ENCODE results near the gene PHETA1. TPM values are rescaled to one million over a fixed set of nuclear protein-coding genes. Genes with fewer than 3 reads are reported as not detected.
A peak's percentile ranks its signal among the peaks of the same experiment; 100 is the strongest.

The PHETA1 gene
- total and polyA plus RNA-seq, 12 donors, result 11.9 to 41.6 (median 18.6) TPM

DNA sequence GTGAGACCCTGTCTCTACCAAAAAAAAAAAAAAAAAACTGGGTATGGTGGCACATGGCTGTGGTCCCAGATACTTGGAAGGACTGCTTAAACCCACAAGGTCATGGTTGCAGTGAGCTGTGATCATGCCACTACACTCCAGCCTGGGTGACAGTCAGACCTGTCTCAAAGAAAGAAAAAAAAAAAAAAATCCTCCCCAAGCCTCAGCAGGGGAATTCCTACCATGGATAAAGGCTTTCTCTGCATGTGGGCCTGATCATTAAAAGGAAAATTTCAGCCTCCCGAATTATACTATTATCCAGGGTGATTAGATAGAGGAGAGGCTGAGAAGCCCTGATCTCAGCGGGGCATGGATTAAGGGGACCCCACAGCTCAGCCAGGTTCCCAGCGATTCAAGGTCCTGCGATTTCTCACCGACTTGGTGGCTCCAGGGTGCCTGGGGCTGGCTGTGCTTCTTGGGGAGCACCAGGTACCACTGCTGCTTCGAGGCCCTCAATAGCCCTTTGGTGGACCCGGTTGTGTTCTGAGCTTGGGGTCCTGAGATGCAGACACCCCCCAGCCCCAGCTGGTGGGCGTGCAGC is 42.4 kb upstream of the PHETA1 start:
- intact Hi-C loops (cut with DNase I), result loop anchor here in 2 of 10 donors (2.0 kb wide), 1 partner anchor 14 kb away; no protein-coding TSS in a partner anchor
- Histone ChIP-seq H3K4me3 (peak overlapping the region in 1 of 10 donors; percentile 3), H3K9me3 (no peaks in the 10 kb centered on the region), H3K27ac (peak overlapping the region; percentile 83 to 100 (median 98)), H3K27me3 (no peaks in the 10 kb centered on the region), H3K4me1 (peaks cover 60 to 97% (median 87%) of the 10 kb centered on the region in 9 donors), H3K36me3 (peaks cover 0 to 16% (median 2%) of the 10 kb centered on the region in 9 donors)
- TF ChIP-seq, protein P1, sequence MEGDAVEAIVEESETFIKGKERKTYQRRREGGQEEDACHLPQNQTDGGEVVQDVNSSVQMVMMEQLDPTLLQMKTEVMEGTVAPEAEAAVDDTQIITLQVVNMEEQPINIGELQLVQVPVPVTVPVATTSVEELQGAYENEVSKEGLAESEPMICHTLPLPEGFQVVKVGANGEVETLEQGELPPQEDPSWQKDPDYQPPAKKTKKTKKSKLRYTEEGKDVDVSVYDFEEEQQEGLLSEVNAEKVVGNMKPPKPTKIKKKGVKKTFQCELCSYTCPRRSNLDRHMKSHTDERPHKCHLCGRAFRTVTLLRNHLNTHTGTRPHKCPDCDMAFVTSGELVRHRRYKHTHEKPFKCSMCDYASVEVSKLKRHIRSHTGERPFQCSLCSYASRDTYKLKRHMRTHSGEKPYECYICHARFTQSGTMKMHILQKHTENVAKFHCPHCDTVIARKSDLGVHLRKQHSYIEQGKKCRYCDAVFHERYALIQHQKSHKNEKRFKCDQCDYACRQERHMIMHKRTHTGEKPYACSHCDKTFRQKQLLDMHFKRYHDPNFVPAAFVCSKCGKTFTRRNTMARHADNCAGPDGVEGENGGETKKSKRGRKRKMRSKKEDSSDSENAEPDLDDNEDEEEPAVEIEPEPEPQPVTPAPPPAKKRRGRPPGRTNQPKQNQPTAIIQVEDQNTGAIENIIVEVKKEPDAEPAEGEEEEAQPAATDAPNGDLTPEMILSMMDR (IDR thresholded peaks at IDR 0.05), result no peak
- WGBS, 2 donors, result 72 to 73% methylated on average over 8 of the region's 8 CpGs
- no peak for ATAC-seq
- DNase-seq, result no peak

DNA sequence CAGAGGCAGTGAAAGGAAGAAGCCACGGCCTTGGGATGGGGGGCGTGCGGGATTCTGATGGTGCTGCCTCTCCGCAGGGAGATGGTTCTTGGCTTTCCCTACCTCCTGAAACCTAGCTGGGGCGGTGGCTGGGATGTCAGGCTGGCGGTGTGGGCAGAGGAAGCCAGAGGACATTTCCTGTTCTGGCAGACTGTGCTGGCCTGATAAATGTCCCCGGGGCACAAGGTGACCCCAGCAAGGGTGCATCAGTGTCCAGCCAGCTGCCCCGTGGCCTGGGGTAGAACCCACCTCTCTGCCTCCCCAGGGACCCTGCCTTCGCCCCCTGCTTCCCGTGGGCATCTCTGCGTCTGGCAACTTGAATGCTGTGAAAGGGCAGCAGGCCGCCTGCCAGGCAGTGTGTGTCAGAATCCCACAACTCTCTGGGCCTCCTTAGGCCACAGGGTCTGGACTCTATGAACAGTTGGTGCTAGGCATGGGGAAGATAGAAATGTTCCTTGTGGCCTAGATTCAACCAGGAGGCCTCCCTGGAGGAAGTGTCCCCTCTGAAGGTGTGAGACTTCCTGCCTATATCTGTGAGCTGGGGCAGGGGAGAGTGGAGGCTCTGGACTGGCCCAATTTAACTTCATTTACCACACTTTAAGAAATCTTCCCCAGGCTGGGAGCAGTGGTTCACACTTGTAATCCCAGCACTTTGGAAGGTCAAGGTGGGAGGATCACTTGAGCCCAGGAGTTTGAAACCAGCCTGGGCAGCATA is 41.7 kb upstream of the PHETA1 start:
- H3K9me3 ChIP-seq, result no peaks in the 10 kb centered on the region
- ATAC-seq (peak in 3 of 8 donors; percentile 6 to 17 (median 7)), DNase-seq (no peak)
- peaks cover 60 to 92% (median 87%) of the 10 kb centered on the region in 9 donors for H3K4me1 ChIP-seq
- intact Hi-C loops (cut with DNase I), result loop anchor here in 2 of 10 donors (2.0 kb wide), 1 partner anchor 14 kb away; no protein-coding TSS in a partner anchor
- 35 to 42% methylated on average over 12 of the region's 12 CpGs for WGBS, 2 donors
- TF ChIP-seq, protein P1 (IDR thresholded peaks at IDR 0.05), result no peak
- H3K27ac ChIP-seq, result peak overlapping the region; percentile 83 to 100 (median 98)
- peak overlapping the region in 7 of 10 donors; percentile 16 to 97 (median 87) for H3K4me3 ChIP-seq
- peaks cover 0 to 9% (median 0%) of the 10 kb centered on the region in 9 donors for H3K36me3 ChIP-seq
- H3K27me3 ChIP-seq, result no peaks in the 10 kb centered on the region

DNA sequence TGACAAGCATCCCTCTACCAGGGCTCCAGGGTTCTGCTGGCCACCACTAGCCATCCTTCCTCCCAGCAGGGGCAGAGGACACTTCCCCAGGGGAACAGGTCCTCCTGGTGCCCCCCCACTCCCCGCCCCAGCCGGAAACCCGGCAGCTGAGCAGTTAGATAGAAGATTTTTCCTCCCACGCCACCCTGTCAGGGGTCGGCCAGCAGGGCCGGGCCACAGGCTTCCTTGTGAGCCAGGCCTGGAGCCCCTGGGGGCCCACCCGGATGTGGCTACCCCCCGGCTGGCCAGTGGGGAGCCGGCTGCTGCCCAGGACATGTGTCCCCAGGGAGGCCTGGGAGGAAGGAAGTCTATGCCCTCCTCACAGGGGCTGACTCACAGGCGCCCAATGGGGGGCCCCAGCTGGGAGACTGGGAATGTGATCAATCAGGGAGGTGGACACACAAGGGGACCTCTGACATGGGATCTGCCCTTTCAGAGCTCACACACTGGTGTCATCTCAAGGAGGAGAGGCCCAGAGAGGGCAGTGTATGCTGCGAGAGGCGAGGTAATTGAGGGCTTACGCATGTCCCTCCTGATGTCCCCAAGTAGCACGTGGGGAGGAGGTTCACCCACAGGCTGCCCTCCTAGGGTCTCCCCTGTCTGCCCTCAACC is 41.0 kb upstream of the PHETA1 start:
- no peaks in the 10 kb centered on the region for H3K27me3 ChIP-seq
- no peaks in the 10 kb centered on the region for H3K9me3 ChIP-seq
- H3K4me3 ChIP-seq, result peak overlapping the region in 7 of 10 donors; percentile 83 to 97 (median 90)
- H3K4me1 ChIP-seq, result peaks cover 62 to 90% (median 86%) of the 10 kb centered on the region in 9 donors
- intact Hi-C loops (cut with DNase I), result loop anchor here in 2 of 10 donors (2.0 to 5.0 kb wide), 2 partner anchors 15 to 37 kb away; no protein-coding TSS in a partner anchor
- WGBS, 2 donors, result 30 to 47% methylated on average over 14 of the region's 14 CpGs
- DNase-seq (peak; percentile 83 to 86), ATAC-seq (peak; percentile 4 to 44 (median 20))
- H3K27ac ChIP-seq, result peak overlapping the region; percentile 83 to 100 (median 98)
- H3K36me3 ChIP-seq, result peaks cover 0 to 4% (median 0%) of the 10 kb centered on the region in 9 donors
- TF ChIP-seq, protein P1 (IDR thresholded peaks at IDR 0.05), result peak in 2 of 9 donors; percentile 6 to 9

DNA sequence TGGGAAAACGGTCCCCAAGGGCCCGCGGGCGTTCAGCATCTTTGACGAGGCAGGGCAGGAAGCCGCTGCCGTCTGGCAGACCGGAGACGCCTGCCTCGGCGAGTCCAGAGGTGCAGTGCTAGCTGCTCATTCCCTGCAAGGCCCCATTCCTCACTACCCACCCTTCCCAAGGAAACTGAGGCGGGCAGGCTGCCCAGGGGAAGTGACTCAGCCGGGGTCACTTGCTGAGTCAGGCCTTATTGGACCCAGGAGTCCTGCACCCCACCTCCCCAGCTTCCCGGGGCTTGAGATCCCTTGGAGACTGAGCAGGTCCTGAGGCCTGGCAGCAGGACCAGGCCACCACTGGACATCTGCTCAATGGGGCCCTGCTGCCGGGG is 40.5 kb upstream of the PHETA1 start:
- peak overlapping the region in 7 of 10 donors; percentile 83 to 97 (median 90) for H3K4me3 ChIP-seq
- 35 to 51% methylated on average over 15 of the region's 15 CpGs for WGBS, 2 donors
- ATAC-seq (peak in 3 of 8 donors; percentile 1 to 3 (median 2)), DNase-seq (peak; percentile 64 to 65)
- no peaks in the 10 kb centered on the region for H3K9me3 ChIP-seq
- peak overlapping the region; percentile 83 to 100 (median 98) for H3K27ac ChIP-seq
- TF ChIP-seq, protein P1 (IDR thresholded peaks at IDR 0.05), result no peak
- intact Hi-C loops (cut with DNase I), result loop anchor here in 1 of 10 donors (5.0 kb wide), 1 partner anchor 38 kb away; no protein-coding TSS in a partner anchor
- H3K27me3 ChIP-seq, result no peaks in the 10 kb centered on the region
- peaks cover 63 to 90% (median 86%) of the 10 kb centered on the region in 9 donors for H3K4me1 ChIP-seq
- H3K36me3 ChIP-seq, result peaks cover 0 to 4% (median 0%) of the 10 kb centered on the region in 9 donors

All from heart right ventricle (tissue), 16 donors.